ENCODE results near the gene CDC42BPA. TPM values are rescaled to one million over a fixed set of nuclear protein-coding genes. Genes with fewer than 3 reads are reported as not detected.

Gene CDC42BPA
- total and polyA plus RNA-seq, 3 donors from 2014 or later = 39.9 to 109 (median 105) TPM

GRCh38 chr1:226954777-226955176 is 363.5 kb downstream of the CDC42BPA start:
- no peak for DNase-seq
- Histone ChIP-seq H3K27me3 (no peaks in the 10 kb centered on the region), H3K27ac (no peak overlapping the region), H3K9me3 (no peaks in the 10 kb centered on the region), H3K4me3 (no peak overlapping the region), H3K36me3 (ENCODE audit: low read depth, missing control alignments) (no peaks in the 10 kb centered on the region), H3K4me1 (peaks cover 3% of the 10 kb centered on the region)
- intact Hi-C loops (cut with DNase I; ENCODE audit: low total_unique reads) = no loop called here
- TF ChIP-seq CTCF (IDR thresholded peaks at IDR 0.05) (no peak), POLR2A (IDR thresholded peaks at IDR 0.05) (no peak)
- 91% methylated on average over 3 to 4 of the region's 4 CpGs for WGBS, 2 donors

GRCh38 chr1:226954337-226954736 is 364.0 kb downstream of the CDC42BPA start:
- peaks cover 3% of the 10 kb centered on the region for H3K4me1 ChIP-seq
- no peaks in the 10 kb centered on the region for H3K27me3 ChIP-seq
- no peak for DNase-seq
- no peaks in the 10 kb centered on the region for H3K36me3 ChIP-seq (ENCODE audit: low read depth, missing control alignments)
- no peaks in the 10 kb centered on the region for H3K9me3 ChIP-seq
- no peak overlapping the region for H3K27ac ChIP-seq
- WGBS, 2 donors = 93 to 95% methylated on average over 5 to 6 of the region's 6 CpGs
- intact Hi-C loops (cut with DNase I; ENCODE audit: low total_unique reads) = no loop called here
- H3K4me3 ChIP-seq = no peak overlapping the region
- TF ChIP-seq POLR2A (IDR thresholded peaks at IDR 0.05) = no peak
- TF ChIP-seq CTCF (IDR thresholded peaks at IDR 0.05) = no peak

- Histone ChIP-seq H3K27ac (no peak overlapping the region), H3K9me3 (no peaks in the 10 kb centered on the region), H3K4me1 (peaks cover 3% of the 10 kb centered on the region), H3K4me3 (no peak overlapping the region), H3K36me3 (ENCODE audit: low read depth, missing control alignments) (no peaks in the 10 kb centered on the region), H3K27me3 (no peaks in the 10 kb centered on the region)
- DNase-seq = no peak
- intact Hi-C loops (cut with DNase I; ENCODE audit: low total_unique reads) = no loop called here
- no peak for TF ChIP-seq POLR2A (IDR thresholded peaks at IDR 0.05)
- TF ChIP-seq CTCF (IDR thresholded peaks at IDR 0.05) = no peak
- WGBS, 2 donors = 91% methylated on average over 11 of the region's 11 CpGs
Measured at GRCh38 chr1:226953175-226953800, 365.0 kb downstream of the CDC42BPA start.

GRCh38 chr1:226952118-226952441 is 366.2 kb downstream of the CDC42BPA start:
- H3K27me3 ChIP-seq = no peaks in the 10 kb centered on the region
- H3K4me3 ChIP-seq = no peak overlapping the region
- no peaks in the 10 kb centered on the region for H3K36me3 ChIP-seq (ENCODE audit: low read depth, missing control alignments)
- no peak overlapping the region for H3K27ac ChIP-seq
- H3K4me1 ChIP-seq = peaks cover 3% of the 10 kb centered on the region
- intact Hi-C loops (cut with DNase I; ENCODE audit: low total_unique reads) = no loop called here
- H3K9me3 ChIP-seq = no peaks in the 10 kb centered on the region
- no peak for DNase-seq
- TF ChIP-seq POLR2A (IDR thresholded peaks at IDR 0.05) (no peak), CTCF (IDR thresholded peaks at IDR 0.05) (no peak)
- 90 to 93% methylated on average over 3 of the region's 3 CpGs for WGBS, 2 donors

Measured in testis (tissue), 3 donors.